Activated CD4-positive, alpha-beta memory T cell treated with anti-CD3 and anti-CD28 coated beads, Interleukin-2, amount 10 ng/mL, durations not matched to agents 7 days and 5 days (primary cell): Measurements from ENCODE around the gene RABGGTA. TPM values are rescaled to one million over a fixed set of nuclear protein-coding genes. Genes with fewer than 3 reads are reported as not detected.

Experiments used
- CTCF ChIA-PET: fragments of 350-600 bp; sonication (Branson Sonifier 250); formaldehyde crosslinking; loops from one replicate; lab custom pipeline; 2021; ENCODE audit warnings: antibody characterized with exemption, inconsistent platforms; lab: Charles Lee
- POLR2A ChIA-PET: fragments of 350-600 bp; sonication (Branson Sonifier 250); formaldehyde crosslinking; loops from one replicate; lab custom pipeline; 2021; ENCODE audit warnings: antibody characterized with exemption; lab: Charles Lee
- DNase-seq: peaks from one replicate; pipeline ENCODE4 v3.0.0-alpha.2; 2020
- H3K27ac Mint-ChIP-seq: one replicate; pipeline ENCODE4 v1.8.0; 2021; ENCODE audit warnings: mild to moderate bottlenecking, mixed read lengths
- H3K27me3 Mint-ChIP-seq: one replicate; pipeline ENCODE4 v1.8.0; 2021; ENCODE audit warnings: mixed read lengths
- H3K36me3 Mint-ChIP-seq: one replicate; pipeline ENCODE4 v1.8.0; 2021; ENCODE audit warnings: low read depth, mixed read lengths
- H3K4me1 Mint-ChIP-seq: one replicate; pipeline ENCODE4 v1.8.0; 2021; ENCODE audit warnings: mixed read lengths
- H3K4me3 Mint-ChIP-seq: one replicate; pipeline ENCODE4 v1.8.0; 2021; ENCODE audit warnings: mild to moderate bottlenecking, mixed read lengths
- H3K9me3 Mint-ChIP-seq: one replicate; pipeline ENCODE4 v1.8.0; 2021; ENCODE audit warnings: mixed read lengths
- total RNA-seq, 2 experiments: library from RNA; stranded (reverse); gene quantifications; one replicate each; pipeline ENCODE4 v1.2.3, GENCODE V29; 2021

RABGGTA gene
- total RNA-seq, 2 experiments from 2014 or later = 40.2 to 41.0 TPM

DNA sequence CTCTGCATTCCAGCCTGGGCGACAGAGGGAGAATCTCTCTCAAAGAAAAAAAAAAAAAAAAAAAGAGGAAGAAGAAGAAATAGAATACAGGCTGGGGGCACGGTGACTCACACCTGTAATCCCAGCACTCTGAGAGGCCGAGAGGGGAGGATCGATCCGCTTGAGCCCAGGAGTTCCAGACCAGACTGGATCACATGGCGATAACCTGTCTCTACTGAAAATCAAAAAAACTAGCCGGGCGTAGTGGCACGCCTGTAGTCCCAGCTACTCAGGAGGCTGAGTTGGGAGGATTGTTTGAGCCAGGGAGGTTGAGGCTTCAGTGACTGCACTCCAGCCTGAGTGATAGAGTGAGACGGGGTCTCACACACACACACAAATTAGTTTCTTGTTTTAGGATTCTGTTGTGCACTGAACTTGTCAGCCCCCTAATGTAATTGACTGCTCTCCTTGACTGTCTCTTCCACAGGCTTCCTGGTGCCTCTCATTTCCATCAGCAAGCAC is 28.0 kb downstream of the RABGGTA start:
- H3K4me3 Mint-ChIP-seq = peak overlapping the region; percentile 89
- peak overlapping the region; percentile 96 for H3K27ac Mint-ChIP-seq
- no peaks in the 10 kb centered on the region for H3K27me3 Mint-ChIP-seq
- CTCF ChIA-PET = interaction anchor here (0.7 to 9.2 kb wide), 30 partner anchors 8 to 683 kb away, joined by 3 to 213 read pairs (median 14); partner anchors contain the start of genes CHMP4A, CIDEB, DCAF11 and DHRS1
- POLR2A ChIA-PET = interaction anchor here (1.2 to 7.8 kb wide), 31 partner anchors 8 to 199 kb away, joined by 3 to 127 read pairs (median 12); partner anchors contain the start of genes CBLN3, CHMP4A, CIDEB and DCAF11
- H3K9me3 Mint-ChIP-seq = no peaks in the 10 kb centered on the region
- no peak for DNase-seq
- peaks cover 39% of the 10 kb centered on the region for H3K36me3 Mint-ChIP-seq
- H3K4me1 Mint-ChIP-seq = peaks cover 58% of the 10 kb centered on the region

- Mint-ChIP-seq H3K4me1 (peaks cover 61% of the 10 kb centered on the region), H3K36me3 (peaks cover 50% of the 10 kb centered on the region), H3K27me3 (no peaks in the 10 kb centered on the region), H3K27ac (peak overlapping the region; percentile 96), H3K9me3 (no peaks in the 10 kb centered on the region), H3K4me3 (peak overlapping the region; percentile 89)
- CTCF ChIA-PET = interaction anchor here (0.7 to 9.2 kb wide), 39 partner anchors 9 to 195 kb away, joined by 3 to 213 read pairs (median 11); partner anchors contain the start of genes CHMP4A, CIDEB, DCAF11 and DHRS1
- POLR2A ChIA-PET = interaction anchor here (0.7 to 7.8 kb wide), 50 partner anchors 8 to 200 kb away, joined by 3 to 127 read pairs (median 8); partner anchors contain the start of genes CBLN3, CHMP4A, CIDEB and DCAF11
- peak; percentile 94 for DNase-seq
Observed at GRCh38 chr14:24241829-24242443, 29.5 kb downstream of the RABGGTA start.

- peak overlapping the region; percentile 56 for H3K27ac Mint-ChIP-seq
- CTCF ChIA-PET = interaction anchor here (2.8 to 4.7 kb wide), 2 partner anchors 7 to 191 kb away, joined by 18 to 56 read pairs; partner anchors contain the start of genes GMPR2 and NEDD8
- H3K4me1 Mint-ChIP-seq = peaks cover 71% of the 10 kb centered on the region
- peak overlapping the region; percentile 89 for H3K4me3 Mint-ChIP-seq
- H3K36me3 Mint-ChIP-seq = peaks cover 65% of the 10 kb centered on the region
- no peaks in the 10 kb centered on the region for H3K27me3 Mint-ChIP-seq
- no peaks in the 10 kb centered on the region for H3K9me3 Mint-ChIP-seq
- POLR2A ChIA-PET = interaction anchor here (2.4 to 9.7 kb wide), 10 partner anchors 11 to 191 kb away, joined by 8 to 136 read pairs (median 32); partner anchors contain the start of genes CBLN3, CHMP4A, CIDEB and DHRS1
- DNase-seq = no peak
Observed at GRCh38 chr14:24240110-24240918, 31.1 kb downstream of the RABGGTA start.

GRCh38 chr14:24238527-24239037 is 32.8 kb downstream of the RABGGTA start:
- Mint-ChIP-seq H3K9me3 (no peaks in the 10 kb centered on the region), H3K27ac (peak overlapping the region; percentile 6), H3K4me1 (peaks cover 79% of the 10 kb centered on the region), H3K36me3 (peaks cover 78% of the 10 kb centered on the region), H3K27me3 (no peaks in the 10 kb centered on the region), H3K4me3 (no peak overlapping the region)
- no peak for DNase-seq
- CTCF ChIA-PET = interaction anchor here (1.0 to 1.6 kb wide), 5 partner anchors 25 to 193 kb away, joined by 3 to 7 read pairs (median 4); partner anchors contain the start of genes CHMP4A, CIDEB and RABGGTA
- POLR2A ChIA-PET = interaction anchor here (0.9 to 9.7 kb wide), 8 partner anchors 9 to 192 kb away, joined by 3 to 136 read pairs (median 5); partner anchors contain the start of genes CHMP4A, DHRS1, IRF9 and KHNYN

GRCh38 chr14:24238123-24238522 is 33.3 kb downstream of the RABGGTA start:
- POLR2A ChIA-PET = interaction anchor here (0.7 to 9.7 kb wide), 9 partner anchors 9 to 192 kb away, joined by 3 to 136 read pairs (median 5); partner anchors contain the start of genes CHMP4A, DHRS1, IRF9 and KHNYN
- Mint-ChIP-seq H3K4me3 (no peak overlapping the region), H3K36me3 (peaks cover 79% of the 10 kb centered on the region), H3K27ac (no peak overlapping the region), H3K9me3 (no peaks in the 10 kb centered on the region), H3K4me1 (peaks cover 77% of the 10 kb centered on the region), H3K27me3 (no peaks in the 10 kb centered on the region)
- DNase-seq = no peak
- CTCF ChIA-PET = interaction anchor here (1.0 to 1.6 kb wide), 5 partner anchors 25 to 193 kb away, joined by 3 to 7 read pairs (median 4); partner anchors contain the start of genes CHMP4A, CIDEB and RABGGTA

- Mint-ChIP-seq H3K27me3 (no peaks in the 10 kb centered on the region), H3K9me3 (no peaks in the 10 kb centered on the region), H3K4me1 (peaks cover 75% of the 10 kb centered on the region), H3K36me3 (peaks cover 79% of the 10 kb centered on the region), H3K27ac (no peak overlapping the region), H3K4me3 (no peak overlapping the region)
- CTCF ChIA-PET = interaction anchor here (1.0 to 1.6 kb wide), 5 partner anchors 24 to 194 kb away, joined by 3 to 7 read pairs (median 4); partner anchors contain the start of genes CHMP4A, CIDEB and RABGGTA
- no peak for DNase-seq
- POLR2A ChIA-PET = interaction anchor here (0.7 to 9.7 kb wide), 10 partner anchors 10 to 96 kb away, joined by 3 to 136 read pairs (median 4); partner anchors contain the start of genes CHMP4A, DHRS1, IRF9 and LTB4R
Observed at GRCh38 chr14:24237463-24237955, 33.9 kb downstream of the RABGGTA start.

DNA sequence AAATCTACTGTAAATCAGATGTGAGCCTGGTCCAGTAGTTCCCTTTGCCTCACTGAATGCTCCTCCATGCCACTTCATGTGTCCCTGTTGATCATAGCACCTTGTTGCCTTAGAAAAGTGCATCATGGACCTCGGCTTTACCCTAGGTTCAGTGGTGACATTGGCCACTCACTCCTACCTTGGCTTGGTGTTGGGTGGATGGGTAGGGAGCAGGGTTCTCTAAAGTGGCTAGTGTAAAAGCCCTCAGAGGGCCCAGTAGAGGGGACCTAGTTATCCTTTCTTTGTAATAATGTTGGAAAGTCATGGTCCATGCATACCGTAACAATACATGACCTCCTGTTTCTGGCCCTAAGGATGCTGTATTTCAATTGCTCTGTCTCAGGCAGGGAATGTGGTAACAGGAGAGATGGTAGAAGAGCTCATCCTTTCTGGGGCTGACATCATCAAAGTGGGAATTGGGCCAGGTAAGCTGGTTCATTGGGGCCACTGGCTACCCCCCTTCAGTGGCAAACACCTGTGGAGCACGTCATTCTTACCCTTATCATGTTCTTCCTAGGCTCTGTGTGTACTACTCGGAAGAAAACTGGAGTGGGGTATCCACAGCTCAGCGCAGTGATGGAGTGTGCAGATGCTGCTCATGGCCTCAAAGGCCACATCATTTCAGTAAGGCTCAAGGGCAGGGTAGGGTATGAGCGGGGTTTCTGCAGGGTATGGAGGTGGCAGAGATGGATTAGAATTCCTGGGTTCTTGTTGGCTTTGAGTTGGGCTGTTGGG is 34.5 kb downstream of the RABGGTA start:
- no peak overlapping the region for H3K27ac Mint-ChIP-seq
- peaks cover 75% of the 10 kb centered on the region for H3K4me1 Mint-ChIP-seq
- no peaks in the 10 kb centered on the region for H3K27me3 Mint-ChIP-seq
- no peak overlapping the region for H3K4me3 Mint-ChIP-seq
- ChIA-PET POLR2A (interaction anchor here (1.1 to 9.7 kb wide), 4 partner anchors 23 to 96 kb away, joined by 3 to 136 read pairs (median 8); partner anchors contain the start of genes CHMP4A, IRF9 and MDP1), CTCF (no interaction called here)
- DNase-seq = no peak
- H3K36me3 Mint-ChIP-seq = peaks cover 74% of the 10 kb centered on the region
- no peaks in the 10 kb centered on the region for H3K9me3 Mint-ChIP-seq

DNA sequence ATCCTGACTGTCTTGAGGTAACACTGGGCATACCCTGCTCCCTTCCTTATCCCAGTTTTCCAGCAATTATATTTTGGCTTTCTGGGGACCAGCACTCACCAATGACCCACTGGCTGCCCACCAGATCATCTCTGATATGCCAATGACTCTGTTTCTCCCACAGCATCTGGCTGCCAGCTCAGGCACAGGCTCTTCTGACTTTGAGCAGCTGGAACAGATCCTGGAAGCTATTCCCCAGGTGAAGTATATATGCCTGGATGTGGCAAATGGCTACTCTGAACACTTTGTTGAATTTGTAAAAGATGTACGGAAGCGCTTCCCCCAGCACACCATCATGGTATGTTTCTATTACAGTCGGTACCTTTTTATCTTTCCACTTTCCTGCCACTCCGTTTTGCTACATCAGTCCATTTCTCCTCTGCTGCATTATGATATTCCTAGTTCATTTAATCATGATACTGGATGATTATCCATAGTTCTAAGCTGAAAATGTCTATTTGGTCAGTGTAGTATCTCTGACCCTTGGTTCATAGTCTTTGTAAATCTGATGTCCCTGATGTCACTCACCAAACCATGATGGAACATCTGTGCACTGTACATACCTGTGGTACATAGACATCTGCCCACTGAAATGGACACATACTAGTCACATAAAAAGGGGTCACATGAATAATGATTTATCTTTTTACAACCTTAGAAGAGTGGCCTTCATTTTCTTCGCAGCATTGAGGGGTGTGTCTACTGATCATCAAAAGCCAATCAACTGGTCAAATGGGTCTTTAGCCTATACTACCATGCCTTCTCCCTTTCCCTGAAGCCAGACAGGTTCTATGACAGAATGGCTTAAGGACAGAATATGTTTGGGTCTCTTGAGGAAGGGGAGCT is 35.4 kb downstream of the RABGGTA start:
- ChIA-PET CTCF (interaction anchor here (0.9 to 3.8 kb wide), 9 partner anchors 16 to 196 kb away, joined by 3 to 23 read pairs (median 4); partner anchors contain the start of genes CIDEB, IPO4, IRF9 and MDP1), POLR2A (interaction anchor here (1.0 to 9.7 kb wide), 15 partner anchors 7 to 194 kb away, joined by 3 to 136 read pairs (median 5); partner anchors contain the start of genes CBLN3, CHMP4A, DCAF11 and IRF9)
- H3K27ac Mint-ChIP-seq = peak overlapping the region; percentile 74
- peaks cover 73% of the 10 kb centered on the region for H3K36me3 Mint-ChIP-seq
- no peaks in the 10 kb centered on the region for H3K9me3 Mint-ChIP-seq
- no peak for DNase-seq
- no peaks in the 10 kb centered on the region for H3K27me3 Mint-ChIP-seq
- H3K4me3 Mint-ChIP-seq = no peak overlapping the region
- peaks cover 78% of the 10 kb centered on the region for H3K4me1 Mint-ChIP-seq

DNA sequence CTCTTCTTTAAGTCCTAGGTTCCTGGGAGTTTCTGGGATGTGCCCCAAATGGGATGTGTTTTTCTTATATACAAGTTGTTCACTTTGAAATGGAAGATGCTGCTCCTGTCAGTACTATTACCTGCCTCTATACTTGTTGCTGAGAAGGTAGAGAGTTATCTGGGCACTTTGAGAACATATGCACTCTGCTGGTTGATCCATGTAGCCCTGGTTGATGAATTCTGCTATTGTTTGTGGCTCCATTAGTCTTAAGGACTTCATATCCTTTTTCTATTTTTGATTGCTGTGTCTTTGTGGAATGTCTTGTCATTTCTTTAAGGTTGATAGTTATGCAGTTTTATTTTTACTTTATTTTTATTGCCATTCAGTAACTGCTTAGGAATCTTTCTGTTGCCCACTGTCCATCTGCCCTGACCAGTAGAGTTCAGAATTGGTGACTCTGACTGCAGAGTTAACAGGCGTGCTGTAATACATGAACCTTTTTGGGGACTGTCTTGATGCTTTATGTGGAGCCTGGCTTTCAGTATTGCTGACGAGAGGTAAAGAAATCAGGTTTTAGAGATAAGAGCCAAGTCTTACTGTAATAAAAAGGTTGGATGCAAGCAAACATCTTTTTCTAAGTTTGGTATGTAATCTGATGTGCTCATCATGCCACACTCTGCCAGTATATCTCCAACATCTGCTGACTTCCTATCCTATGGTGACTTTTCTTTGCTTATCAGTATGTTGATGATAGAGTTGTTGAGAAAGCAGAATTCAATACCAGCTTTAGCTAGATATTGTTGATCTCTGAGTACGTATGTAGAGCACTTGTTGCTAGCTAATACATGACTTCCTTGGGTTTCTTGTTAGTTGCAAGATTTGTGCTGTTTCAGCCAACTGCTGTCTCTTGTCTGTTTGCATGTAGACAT is 37.0 kb downstream of the RABGGTA start:
- ChIA-PET CTCF (interaction anchor here (0.7 to 3.8 kb wide), 15 partner anchors 8 to 673 kb away, joined by 3 to 23 read pairs (median 5); partner anchors contain the start of genes CIDEB, IRF9, MDP1 and RABGGTA), POLR2A (interaction anchor here (0.7 to 9.7 kb wide), 24 partner anchors 8 to 199 kb away, joined by 3 to 136 read pairs (median 5); partner anchors contain the start of genes CBLN3, CHMP4A, DCAF11 and DHRS1)
- H3K9me3 Mint-ChIP-seq = no peaks in the 10 kb centered on the region

More for the DNA sequence above, 37.0 kb downstream of the RABGGTA start:
- Mint-ChIP-seq H3K4me3 (peak overlapping the region; percentile 43), H3K36me3 (peaks cover 58% of the 10 kb centered on the region), H3K27me3 (no peaks in the 10 kb centered on the region), H3K27ac (peak overlapping the region; percentile 74), H3K4me1 (peaks cover 70% of the 10 kb centered on the region)
- no peak for DNase-seq
